ENCODE measurements around the gene SNRPA. TPM values are rescaled to one million over a fixed set of nuclear protein-coding genes. Genes with fewer than 3 reads are reported as not detected.
A peak's percentile ranks its signal among the peaks of the same experiment; 100 is the strongest.

The SNRPA gene
- total and polyA plus RNA-seq, 2 donors (not counting 1 experiment from before 2014, with no cell fraction given): 92.0 to 147 TPM

- Histone ChIP-seq H2AFZ (ENCODE audit: insufficient read depth, low read depth, low read length, poor library complexity, severe bottlenecking) (no peak overlapping the region), H3K79me2 (ENCODE audit: control insufficient read depth, insufficient read depth, low read length) (peaks cover 78% of the 10 kb centered on the region), H3K27me3 (replicated peaks in 1 of 4; ENCODE audit: control extremely low read depth in 1 of 4, control insufficient read depth in 3 of 4, insufficient read depth in 4 of 4, low read length in 3 of 4) (no peaks in the 10 kb centered on the region), H3K36me3 (replicated peaks in 1 of 2; ENCODE audit: control extremely low read depth in 1 of 2, control insufficient read depth in 1 of 2, extremely low read depth in 1 of 2, insufficient read depth in 2 of 2, low read length in 1 of 2) (peaks cover 0 to 60% of the 10 kb centered on the region in 2 experiments), H3K4me3 (ENCODE audit: control extremely low read depth in 1 of 5, extremely low read depth in 1 of 5, insufficient read depth in 1 of 5, low read depth in 2 of 5, low read length in 4 of 5) (peak overlapping the region in 2 of 5 experiments; percentile 28 to 34), H3K9me3 (ENCODE audit: control extremely low read depth in 1 of 3, control insufficient read depth in 2 of 3, insufficient read depth in 1 of 3, low read length in 2 of 3) (no peaks in the 10 kb centered on the region), H3K9ac (ENCODE audit: low read length) (peak overlapping the region; percentile 49), H3K4me1 (ENCODE audit: control insufficient read depth in 2 of 2, insufficient read depth in 2 of 2, low read length in 2 of 2) (peaks cover 79 to 81% of the 10 kb centered on the region in 2 donors), H3K4me2 (replicated peaks; ENCODE audit: low read depth, low read length, poor library complexity, severe bottlenecking) (peak overlapping the region; percentile 93), H3K27ac (ENCODE audit: low read length in 2 of 2) (peak overlapping the region; percentile 74 to 86), H4K20me1 (ENCODE audit: control insufficient read depth, insufficient read depth, low read length, poor library complexity, severe bottlenecking) (peaks cover 68% of the 10 kb centered on the region)
- TF ChIP-seq CTCF (IDR thresholded peaks at IDR 0.05) (no peak), EZH2 (IDR thresholded peaks at IDR 0.05; ENCODE audit: borderline replicate concordance, insufficient read depth, low read depth, low read length, poor library complexity, severe bottlenecking) (no peak)
- peak overlapping the region; percentile 95 for H3K27ac Mint-ChIP-seq
- ATAC-seq (ENCODE audit: low read depth) (no peak), DNase-seq (peak; percentile 24)
- CTCF ChIA-PET: interaction anchor here (1.0 to 2.1 kb wide), 3 partner anchors 17 to 49 kb away, joined by 4 to 8 read pairs (median 5); partner anchors contain the start of gene RAB4B
- no peaks in the 10 kb centered on the region for H3K9me3 Mint-ChIP-seq (ENCODE audit: insufficient read depth)
- intact Hi-C loops (cut with micrococcal nuclease): no loop called here
- no peaks in the 10 kb centered on the region for H3K27me3 Mint-ChIP-seq
- 77% methylated on average over 7 of the region's 13 CpGs for WGBS (ENCODE audit: insufficient coverage)
- POLR2A ChIA-PET: interaction anchor here (0.6 to 1.3 kb wide), 2 partner anchors 24 to 85 kb away, joined by 3 read pairs; partner anchors contain the start of genes COQ8B, ITPKC and RAB4B
- H3K4me1 Mint-ChIP-seq: peaks cover 82% of the 10 kb centered on the region
- H3K4me3 Mint-ChIP-seq: peak overlapping the region; percentile 92
Observed at GRCh38 chr19:40801426-40802299, 50.7 kb downstream of the SNRPA start.

Data from B cell (primary cell).